Measurements from ENCODE around the gene RDM1.

The RDM1 gene

DNA sequence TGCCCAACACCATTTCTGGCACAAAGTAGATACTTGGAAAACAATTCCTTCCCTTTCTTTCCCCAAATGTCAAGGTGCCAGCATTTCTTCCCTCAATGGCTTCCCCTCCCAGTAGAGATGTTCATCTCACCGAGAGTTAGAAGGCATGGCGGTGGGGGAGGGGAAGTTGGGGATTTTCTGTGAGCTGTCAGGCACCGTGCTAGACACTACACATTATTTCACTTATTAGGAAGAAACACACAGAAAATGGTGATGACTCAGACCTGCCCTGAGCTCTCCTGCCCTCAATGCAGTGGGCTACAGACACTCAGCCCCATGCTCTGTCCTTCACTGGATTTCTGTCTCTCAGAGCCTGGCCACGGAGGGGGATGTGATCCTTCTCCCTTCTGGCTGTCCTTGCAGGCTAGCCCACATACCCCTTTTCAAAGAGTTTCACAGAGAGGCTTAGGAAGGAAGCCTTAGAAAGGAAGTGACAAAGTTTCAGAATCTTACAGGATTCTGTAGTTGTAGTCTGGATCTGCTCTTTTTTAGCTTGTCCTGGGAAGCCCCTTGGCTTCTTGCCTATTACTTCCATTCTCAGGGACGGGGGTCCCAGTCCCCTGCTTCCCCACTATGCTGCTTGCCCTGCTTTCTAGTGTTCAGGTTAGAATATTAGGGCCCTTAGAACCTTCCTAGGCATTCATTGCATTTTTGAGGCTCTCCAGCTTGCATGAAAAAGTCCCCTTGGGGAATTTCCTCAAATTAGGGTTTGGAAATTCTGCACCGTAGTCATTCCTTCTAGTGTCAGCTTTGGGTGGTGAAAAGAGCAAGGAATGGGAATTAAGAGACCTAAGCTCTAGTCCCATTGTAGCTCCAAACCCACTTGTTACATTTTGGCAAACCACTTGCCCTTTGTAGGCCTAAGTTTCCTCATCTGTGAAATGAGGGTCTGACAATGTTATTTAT, 38.2 kb downstream of the RDM1 start:
- no peak overlapping the region for H3K4me3 ChIP-seq (ENCODE audit: low read length)
- no peaks in the 10 kb centered on the region for H3K4me1 ChIP-seq (ENCODE audit: control insufficient read depth, insufficient read depth, low read length)
- no peaks in the 10 kb centered on the region for H3K9me3 ChIP-seq (ENCODE audit: control insufficient read depth, low read length)
- H3K9ac ChIP-seq (ENCODE audit: low read length): no peak overlapping the region
- H3K27me3 ChIP-seq (ENCODE audit: control insufficient read depth, insufficient read depth, low read length): no peaks in the 10 kb centered on the region
- no peaks in the 10 kb centered on the region for H3K36me3 ChIP-seq (ENCODE audit: control insufficient read depth, insufficient read depth, low read length)

DNA sequence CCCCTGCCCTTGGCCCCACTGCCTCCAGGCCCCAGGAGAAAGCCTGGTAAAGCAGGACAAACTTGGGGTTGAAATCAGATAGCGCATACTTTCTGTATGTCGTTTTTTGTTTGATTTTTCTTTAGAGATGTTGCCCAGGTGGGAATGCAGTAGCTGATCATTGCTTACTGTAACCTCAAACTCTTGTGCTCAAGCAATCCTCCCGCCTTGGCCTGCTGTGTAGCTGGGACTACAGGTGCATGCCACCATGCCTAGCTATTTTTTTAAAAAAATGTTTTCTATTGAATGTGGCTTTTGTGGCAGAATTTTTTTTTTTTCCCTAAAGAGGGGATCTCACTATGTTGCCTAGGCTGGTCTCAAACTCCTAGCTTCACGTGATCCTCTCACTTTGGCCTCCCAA, 39.3 kb downstream of the RDM1 start:
- H3K9me3 ChIP-seq (ENCODE audit: control insufficient read depth, low read length): no peaks in the 10 kb centered on the region
- no peaks in the 10 kb centered on the region for H3K4me1 ChIP-seq (ENCODE audit: control insufficient read depth, insufficient read depth, low read length)
- no peaks in the 10 kb centered on the region for H3K27me3 ChIP-seq (ENCODE audit: control insufficient read depth, insufficient read depth, low read length)
- H3K36me3 ChIP-seq (ENCODE audit: control insufficient read depth, insufficient read depth, low read length): no peaks in the 10 kb centered on the region
- no peak overlapping the region for H3K9ac ChIP-seq (ENCODE audit: low read length)
- no peak overlapping the region for H3K4me3 ChIP-seq (ENCODE audit: low read length)

DNA sequence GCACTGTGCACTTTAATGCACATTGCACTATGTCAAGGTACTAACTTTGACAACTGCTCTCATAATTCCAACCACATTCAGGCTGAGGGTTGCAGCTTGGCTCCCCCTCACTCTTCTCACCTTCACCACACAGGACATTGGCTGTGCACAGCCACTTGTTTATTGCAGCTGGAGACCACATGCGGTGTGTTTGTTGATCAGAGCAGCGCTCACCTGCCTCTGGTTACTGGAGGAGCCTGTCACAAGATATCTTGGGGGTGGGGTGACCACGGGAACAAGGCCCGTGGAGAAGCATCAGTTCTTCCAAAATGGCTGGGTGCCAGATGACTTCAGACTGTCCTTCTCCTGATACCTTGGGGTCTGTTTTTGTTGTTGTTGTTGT, 39.8 kb downstream of the RDM1 start:
- Histone ChIP-seq H3K4me1 (ENCODE audit: control insufficient read depth, insufficient read depth, low read length) (no peaks in the 10 kb centered on the region), H3K9me3 (ENCODE audit: control insufficient read depth, low read length) (no peaks in the 10 kb centered on the region), H3K36me3 (ENCODE audit: control insufficient read depth, insufficient read depth, low read length) (no peaks in the 10 kb centered on the region), H3K27me3 (ENCODE audit: control insufficient read depth, insufficient read depth, low read length) (no peaks in the 10 kb centered on the region), H3K9ac (ENCODE audit: low read length) (no peak overlapping the region), H3K4me3 (ENCODE audit: low read length) (no peak overlapping the region)

DNA sequence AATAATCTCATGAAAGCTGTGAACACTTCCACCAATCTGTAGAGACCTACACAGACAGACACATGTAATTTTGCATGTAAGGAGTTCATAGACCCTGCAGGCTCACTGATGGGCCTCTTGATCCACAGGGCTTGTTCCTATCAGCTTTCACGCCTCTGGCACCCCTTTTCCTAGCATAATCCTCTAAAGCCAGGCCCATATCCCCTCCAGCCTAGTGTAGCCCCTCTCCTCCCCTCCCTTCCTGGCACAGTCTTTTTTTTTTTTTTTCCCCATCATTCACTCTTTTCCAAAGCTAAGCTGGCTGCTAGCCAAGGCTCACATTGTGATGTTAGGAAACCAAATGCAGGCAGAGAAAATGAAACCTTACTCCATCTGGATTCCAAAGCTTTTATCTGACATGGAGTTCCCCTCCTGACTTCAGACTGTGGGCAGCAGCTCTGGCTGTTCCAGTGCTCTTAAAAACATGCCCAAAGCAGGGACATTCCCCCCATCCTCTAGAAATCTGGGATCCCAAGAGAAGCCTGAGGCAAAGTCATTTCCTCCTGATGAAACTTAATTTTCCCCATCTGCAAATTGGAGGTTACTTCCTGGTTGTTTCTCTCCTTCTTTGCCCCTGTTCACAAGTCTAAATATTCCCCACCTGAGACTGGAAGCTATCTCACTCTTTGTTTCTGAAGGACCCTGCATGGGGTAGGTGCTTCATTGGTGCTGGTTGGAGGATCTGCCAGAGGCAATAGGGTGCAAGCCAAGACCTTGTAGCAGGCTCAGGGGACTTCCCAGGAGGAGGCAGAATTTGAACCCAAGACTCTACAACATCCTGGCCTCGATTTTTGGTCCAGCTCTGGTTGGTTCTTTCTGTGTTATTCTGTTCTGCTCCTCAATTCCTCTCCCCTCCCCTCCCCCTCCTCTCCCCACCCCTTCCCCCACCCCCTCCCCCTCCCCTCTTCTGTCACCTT, 40.5 kb downstream of the RDM1 start:
- Histone ChIP-seq H3K9me3 (ENCODE audit: control insufficient read depth, low read length) (no peaks in the 10 kb centered on the region), H3K9ac (ENCODE audit: low read length) (no peak overlapping the region), H3K4me1 (ENCODE audit: control insufficient read depth, insufficient read depth, low read length) (no peaks in the 10 kb centered on the region), H3K36me3 (ENCODE audit: control insufficient read depth, insufficient read depth, low read length) (no peaks in the 10 kb centered on the region), H3K4me3 (ENCODE audit: low read length) (no peak overlapping the region), H3K27me3 (ENCODE audit: control insufficient read depth, insufficient read depth, low read length) (no peaks in the 10 kb centered on the region)

DNA sequence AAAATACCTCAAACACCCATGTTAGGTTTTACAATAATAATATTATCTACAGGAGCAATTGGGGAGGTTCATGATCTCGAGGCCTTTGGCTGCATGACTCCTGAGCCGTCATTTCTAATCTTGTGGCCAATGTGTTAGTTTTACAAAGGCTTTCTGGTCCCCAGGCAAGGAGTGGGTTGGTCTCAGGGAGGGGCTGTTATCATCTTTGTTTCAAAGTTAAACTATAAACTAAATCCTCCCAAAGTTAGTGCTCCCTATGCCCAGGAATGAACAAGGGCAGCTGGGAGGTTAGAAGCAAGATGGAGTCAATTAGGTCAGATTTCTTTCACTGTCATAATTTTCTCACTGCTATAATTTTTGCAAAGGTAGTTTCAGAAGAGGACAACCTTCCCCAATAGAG, 41.3 kb downstream of the RDM1 start:
- Histone ChIP-seq H3K4me1 (ENCODE audit: control insufficient read depth, insufficient read depth, low read length) (no peaks in the 10 kb centered on the region), H3K4me3 (ENCODE audit: low read length) (no peak overlapping the region), H3K36me3 (ENCODE audit: control insufficient read depth, insufficient read depth, low read length) (no peaks in the 10 kb centered on the region), H3K9ac (ENCODE audit: low read length) (no peak overlapping the region), H3K27me3 (ENCODE audit: control insufficient read depth, insufficient read depth, low read length) (no peaks in the 10 kb centered on the region), H3K9me3 (ENCODE audit: control insufficient read depth, low read length) (no peaks in the 10 kb centered on the region)

DNA sequence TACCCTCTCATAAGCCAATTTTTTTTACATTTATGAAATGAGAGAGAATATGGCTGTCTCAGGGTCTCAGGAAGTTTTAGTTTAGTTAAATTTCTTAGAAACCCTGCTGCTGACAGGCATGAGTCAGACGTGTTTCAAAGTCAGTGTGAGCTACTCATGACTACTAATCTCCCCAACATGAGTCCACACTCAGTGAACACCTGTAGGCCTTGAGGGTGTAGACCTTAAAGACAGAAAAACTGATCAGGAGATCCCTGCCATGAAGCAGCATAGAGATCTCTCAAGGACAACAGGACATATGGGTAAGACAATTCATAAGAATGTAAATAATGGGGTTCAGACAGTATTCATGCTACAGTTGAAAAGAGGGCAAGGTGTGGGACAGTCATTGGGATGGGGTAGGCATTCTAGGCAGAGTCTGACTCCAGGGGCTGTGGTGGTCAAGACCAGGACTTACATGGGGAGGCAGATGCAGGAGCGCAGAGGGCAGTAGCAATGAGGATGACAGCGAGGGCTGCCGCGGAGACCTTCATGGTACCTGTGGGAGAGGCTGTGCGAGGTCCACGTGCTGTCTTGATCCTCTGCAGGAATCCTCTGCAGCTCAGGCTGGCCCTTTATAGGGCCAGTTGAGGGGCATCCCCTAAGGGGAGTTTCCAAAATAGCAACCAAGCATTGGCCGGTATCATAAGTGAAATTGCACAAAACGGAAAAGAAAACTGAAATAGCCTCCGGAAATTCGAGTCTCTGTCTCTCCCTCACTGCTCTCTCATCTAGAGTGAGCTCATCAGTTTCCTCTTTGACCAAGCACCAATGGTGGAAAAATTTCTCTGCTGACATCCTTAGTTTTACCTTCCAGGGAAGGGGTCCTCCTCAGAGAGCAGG, 50.6 kb downstream of the RDM1 start, which contains the start of gene CCL5:
TSS of gene CCL5 (minus strand) at position 588 of the 882 bp plus-strand sequence.
- Histone ChIP-seq H3K9ac (ENCODE audit: low read length) (no peak within 1 kb of the TSS), H3K4me1 (ENCODE audit: control insufficient read depth, insufficient read depth, low read length) (no peaks in the 10 kb centered on the region), H3K9me3 (ENCODE audit: control insufficient read depth, low read length) (no peaks in the 10 kb centered on the region), H3K36me3 (ENCODE audit: control insufficient read depth, insufficient read depth, low read length) (no peaks in the 10 kb centered on the region), H3K4me3 (ENCODE audit: low read length) (no peak within 1 kb of the TSS), H3K27me3 (ENCODE audit: control insufficient read depth, insufficient read depth, low read length) (no peaks in the 10 kb centered on the region)

DNA sequence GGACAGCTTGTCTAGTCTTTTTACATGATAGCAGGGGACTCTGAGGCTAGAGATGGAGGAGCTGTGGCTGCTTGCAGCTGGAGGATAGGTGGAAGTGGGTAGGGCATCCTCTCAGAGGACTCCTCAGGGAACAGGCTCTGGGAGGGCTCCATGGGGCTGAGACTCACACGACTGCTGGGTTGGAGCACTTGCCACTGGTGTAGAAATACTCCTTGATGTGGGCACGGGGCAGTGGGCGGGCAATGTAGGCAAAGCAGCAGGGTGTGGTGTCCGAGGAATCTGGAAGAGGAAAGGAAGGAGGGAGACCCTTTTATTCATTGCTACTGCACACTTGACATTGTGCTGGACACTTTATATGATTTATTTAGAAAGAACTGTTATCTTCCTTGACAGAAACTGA, 52.2 kb downstream of the RDM1 start:
- Histone ChIP-seq H3K4me3 (ENCODE audit: low read length) (no peak overlapping the region), H3K4me1 (ENCODE audit: control insufficient read depth, insufficient read depth, low read length) (no peaks in the 10 kb centered on the region), H3K9ac (ENCODE audit: low read length) (no peak overlapping the region), H3K27me3 (ENCODE audit: control insufficient read depth, insufficient read depth, low read length) (no peaks in the 10 kb centered on the region), H3K36me3 (ENCODE audit: control insufficient read depth, insufficient read depth, low read length) (no peaks in the 10 kb centered on the region), H3K9me3 (ENCODE audit: control insufficient read depth, low read length) (no peaks in the 10 kb centered on the region)

DNA sequence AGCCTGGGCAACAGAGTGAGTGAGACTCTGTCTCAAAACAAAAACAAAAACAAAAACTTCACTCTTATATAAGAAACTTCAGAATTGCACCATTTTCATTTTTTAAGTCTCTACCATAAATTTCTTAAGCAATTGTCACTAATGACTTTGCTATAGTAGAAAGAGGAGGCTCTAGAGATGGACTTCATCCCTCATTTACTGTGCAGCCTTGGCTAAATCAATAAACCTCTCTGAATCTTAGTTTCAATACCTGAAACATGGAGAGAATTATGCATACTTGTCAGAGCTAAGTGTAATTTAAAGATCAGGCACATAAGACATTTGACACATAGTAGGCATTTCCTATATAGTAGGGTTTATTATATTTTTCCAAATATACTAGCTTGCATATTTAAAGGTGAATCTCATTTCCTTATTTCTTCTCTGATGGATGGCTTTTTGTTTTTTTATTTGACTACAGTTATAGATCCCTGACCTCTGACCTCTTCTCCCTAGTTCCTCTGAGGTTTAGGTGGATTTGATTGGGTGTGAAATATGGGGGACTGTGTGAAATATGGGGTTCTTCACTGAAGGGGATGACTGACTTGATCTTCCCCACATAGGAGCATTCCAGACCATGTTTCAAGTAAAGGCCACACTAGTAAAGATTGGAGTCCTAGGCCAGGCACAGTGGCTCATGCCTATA, 53.1 kb downstream of the RDM1 start:
- H3K27me3 ChIP-seq (ENCODE audit: control insufficient read depth, insufficient read depth, low read length): no peaks in the 10 kb centered on the region
- no peaks in the 10 kb centered on the region for H3K9me3 ChIP-seq (ENCODE audit: control insufficient read depth, low read length)
- no peak overlapping the region for H3K4me3 ChIP-seq (ENCODE audit: low read length)
- H3K4me1 ChIP-seq (ENCODE audit: control insufficient read depth, insufficient read depth, low read length): no peaks in the 10 kb centered on the region
- no peak overlapping the region for H3K9ac ChIP-seq (ENCODE audit: low read length)
- H3K36me3 ChIP-seq (ENCODE audit: control insufficient read depth, insufficient read depth, low read length): no peaks in the 10 kb centered on the region

DNA sequence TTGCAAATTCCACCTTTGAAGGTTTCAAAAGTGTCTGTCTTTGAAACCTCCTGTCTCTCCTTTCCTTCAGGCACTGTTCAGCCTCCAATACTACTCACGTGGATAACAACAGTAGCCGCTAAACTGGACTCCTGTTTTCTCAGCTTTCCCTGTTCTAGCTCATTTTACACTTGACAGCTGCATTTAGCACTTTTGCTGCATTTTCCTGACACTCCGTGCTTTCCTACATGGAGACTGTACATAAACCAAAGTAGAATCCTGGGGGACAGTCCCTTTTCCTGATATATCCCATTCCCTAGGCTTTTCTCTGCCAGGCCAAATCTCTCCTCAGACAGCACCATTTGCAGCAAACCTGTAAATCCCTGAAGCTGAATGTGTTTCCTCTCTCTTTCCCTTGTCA, 54.0 kb downstream of the RDM1 start:
- Histone ChIP-seq H3K4me1 (ENCODE audit: control insufficient read depth, insufficient read depth, low read length) (no peaks in the 10 kb centered on the region), H3K9me3 (ENCODE audit: control insufficient read depth, low read length) (no peaks in the 10 kb centered on the region), H3K9ac (ENCODE audit: low read length) (no peak overlapping the region), H3K36me3 (ENCODE audit: control insufficient read depth, insufficient read depth, low read length) (no peaks in the 10 kb centered on the region), H3K4me3 (ENCODE audit: low read length) (no peak overlapping the region), H3K27me3 (ENCODE audit: control insufficient read depth, insufficient read depth, low read length) (no peaks in the 10 kb centered on the region)

DNA sequence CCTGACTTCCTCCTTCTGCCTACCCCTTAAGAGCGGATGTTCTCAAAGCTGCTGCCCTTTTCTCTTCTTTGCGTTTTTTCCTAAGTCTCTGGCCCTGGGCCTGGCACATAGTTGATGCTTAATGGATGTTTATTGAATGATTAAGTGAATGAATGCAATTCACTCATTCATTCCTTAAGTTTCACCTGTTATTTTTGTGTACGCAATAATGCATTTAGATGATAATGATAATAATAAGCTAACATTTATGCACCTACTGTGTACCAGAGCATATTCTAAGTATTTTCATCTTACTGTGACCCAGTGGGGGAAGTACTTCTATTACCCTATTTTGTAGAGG, 54.8 kb downstream of the RDM1 start:
- Histone ChIP-seq H3K9me3 (ENCODE audit: control insufficient read depth, low read length) (no peaks in the 10 kb centered on the region), H3K9ac (ENCODE audit: low read length) (no peak overlapping the region), H3K27me3 (ENCODE audit: control insufficient read depth, insufficient read depth, low read length) (no peaks in the 10 kb centered on the region), H3K4me3 (ENCODE audit: low read length) (no peak overlapping the region), H3K4me1 (ENCODE audit: control insufficient read depth, insufficient read depth, low read length) (no peaks in the 10 kb centered on the region), H3K36me3 (ENCODE audit: control insufficient read depth, insufficient read depth, low read length) (no peaks in the 10 kb centered on the region)

DNA sequence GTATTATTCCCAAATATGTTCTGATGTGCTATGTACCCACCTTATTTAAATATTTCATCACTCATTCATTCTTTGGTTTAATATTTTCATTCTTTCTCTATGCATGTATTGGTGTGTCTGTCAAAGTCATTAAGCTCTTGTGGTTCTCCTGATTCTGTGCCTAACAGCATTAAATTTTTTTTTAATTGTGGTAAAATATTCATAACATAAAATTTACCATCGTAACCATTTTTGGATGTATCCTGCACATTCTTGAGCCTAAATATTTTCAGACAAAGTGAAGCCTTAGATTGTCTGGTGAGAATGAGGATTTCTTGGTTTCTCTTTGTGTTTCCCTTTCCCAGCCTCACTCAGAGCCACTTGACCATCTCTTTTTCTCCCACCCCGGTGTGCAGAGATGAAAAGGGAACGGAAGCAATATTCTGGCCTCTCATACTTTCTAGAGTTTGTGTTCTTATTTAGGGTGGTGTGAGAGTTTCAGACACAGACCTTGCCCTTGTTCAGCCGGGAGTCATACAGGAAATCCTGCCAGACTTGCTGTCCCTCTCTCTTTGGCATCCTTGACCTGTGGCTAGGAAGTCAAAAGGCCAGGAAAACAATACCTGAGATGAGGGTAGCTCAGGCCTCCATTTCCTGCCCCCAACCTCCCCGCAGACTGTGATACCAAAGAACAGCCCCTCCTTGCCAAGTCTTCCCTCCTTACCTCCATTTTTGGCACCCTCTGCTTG, 55.3 kb downstream of the RDM1 start:
- no peak overlapping the region for H3K9ac ChIP-seq (ENCODE audit: low read length)
- no peak overlapping the region for H3K4me3 ChIP-seq (ENCODE audit: low read length)
- H3K4me1 ChIP-seq (ENCODE audit: control insufficient read depth, insufficient read depth, low read length): no peaks in the 10 kb centered on the region

More for the DNA sequence above, 55.3 kb downstream of the RDM1 start:
- Histone ChIP-seq H3K27me3 (ENCODE audit: control insufficient read depth, insufficient read depth, low read length) (no peaks in the 10 kb centered on the region), H3K9me3 (ENCODE audit: control insufficient read depth, low read length) (no peaks in the 10 kb centered on the region), H3K36me3 (ENCODE audit: control insufficient read depth, insufficient read depth, low read length) (no peaks in the 10 kb centered on the region)

Data from mucosa of stomach (tissue), 1 donor.